Spinal cord (tissue), 10 donors: ENCODE data around the gene PALB2. TPM values are rescaled to one million over a fixed set of nuclear protein-coding genes. Genes with fewer than 3 reads are reported as not detected.

Experiments used
- DNase-seq, 6 donors: peaks; one replicate each; pipeline versions ENCODE4 v3.0.0 to v3.0.0-alpha.2; 2013 to 2015; ENCODE audit warnings: low spot score in 6 of 6, low read depth in 4 of 6
- H3K27ac ChIP-seq: one replicate; pipeline ENCODE4 v1.5.1; 2013; ENCODE audit warnings: low read depth, low read length, control low read depth
- H3K27me3 ChIP-seq: one replicate; pipeline ENCODE4 v1.6.1; 2013; ENCODE audit warnings: low read length; ENCODE audit not compliant: control insufficient read depth, insufficient read depth
- H3K36me3 ChIP-seq: one replicate; pipeline ENCODE4 v1.6.1; 2013; ENCODE audit warnings: low read length; ENCODE audit not compliant: control insufficient read depth, insufficient read depth
- H3K4me1 ChIP-seq: one replicate; pipeline ENCODE4 v1.6.1; 2013; ENCODE audit warnings: low read length; ENCODE audit not compliant: control insufficient read depth, insufficient read depth
- H3K4me3 ChIP-seq: one replicate; pipeline ENCODE4 v1.5.1; 2013; ENCODE audit warnings: low read depth, low read length, control low read depth
- H3K9me3 ChIP-seq: one replicate; pipeline ENCODE4 v1.6.1; 2013; ENCODE audit warnings: low read length; ENCODE audit not compliant: control insufficient read depth, insufficient read depth
- WGBS: methylation state at CpG from one replicate; pipeline ENCODE4 v1.1.5; 2013; ENCODE audit warnings: missing lambda C conversion rate; ENCODE audit not compliant: insufficient coverage; 5-methylcytosine and 5-hydroxymethylcytosine counted together
- polyA plus RNA-seq, 2 donors: library from polyadenylated mRNA; unstranded; fragments of 120-200 nt; gene quantifications; one replicate each; pipeline ENCODE4 v1.2.1, GENCODE V29; 2013; ENCODE audit not compliant: insufficient read length in 2 of 2
- total RNA-seq, 2 donors: library from RNA; depleted of rRNA in 1 of 2; stranded (reverse); fragments of 120-200 nt in 1 of 2; fragments of >200 nt in 1 of 2; gene quantifications; one replicate each; pipeline versions ENCODE4 v1.2.3 to v1.2.4, GENCODE V29; 2013 to 2014
- donor health status: healthy.

The PALB2 gene
- total and polyA plus RNA-seq, 4 donors = 9.3 to 15.4 (median 12.3) TPM

DNA sequence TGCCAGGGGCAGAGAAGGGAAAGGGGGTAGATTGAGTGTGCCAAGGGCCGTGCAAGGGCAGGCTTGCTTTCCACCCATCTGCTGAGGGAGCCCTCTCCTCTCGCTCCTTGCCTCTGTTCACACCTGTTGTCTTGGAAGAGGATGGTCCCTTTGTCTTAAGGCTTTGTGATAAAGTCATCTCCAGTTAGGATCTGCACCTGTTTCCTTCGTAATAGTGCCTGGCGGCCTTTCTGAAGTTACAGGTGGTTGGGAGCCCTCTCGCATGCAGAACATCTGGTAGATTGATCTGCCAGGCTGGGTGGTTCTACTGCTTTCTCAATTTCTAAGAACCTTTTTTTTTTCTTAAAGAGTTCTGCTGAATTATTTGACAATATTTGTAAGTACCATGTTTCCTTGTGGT is 67.3 kb downstream of the PALB2 start:
- H3K36me3 ChIP-seq = peaks cover 66% of the 10 kb centered on the region

DNA sequence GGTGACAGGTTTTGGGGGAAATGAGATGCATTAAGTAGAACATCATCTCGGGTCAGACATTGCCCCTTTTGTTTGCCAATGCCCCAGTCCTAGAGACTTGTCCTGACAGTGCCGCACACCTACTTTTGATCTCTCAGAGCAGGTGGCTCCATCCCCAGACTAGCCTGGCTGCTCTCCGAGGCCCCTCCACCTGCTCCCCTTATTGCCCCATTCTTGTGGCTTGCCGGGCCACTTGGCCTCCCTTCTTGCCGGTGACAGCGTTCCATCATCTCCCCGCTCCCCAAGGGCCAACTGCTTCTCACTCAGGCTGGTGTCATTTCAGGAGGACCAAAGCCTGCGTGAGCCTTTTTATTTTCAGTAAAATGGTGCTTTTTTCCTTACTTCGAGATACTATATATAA is 68.7 kb downstream of the PALB2 start:
- Histone ChIP-seq H3K4me3 (no peak overlapping the region), H3K9me3 (no peaks in the 10 kb centered on the region), H3K36me3 (peaks cover 75% of the 10 kb centered on the region), H3K27me3 (no peaks in the 10 kb centered on the region), H3K27ac (no peak overlapping the region), H3K4me1 (no peaks in the 10 kb centered on the region)
- DNase-seq = no peak
- 92% methylated on average over 7 of the region's 9 CpGs for WGBS

More for the DNA sequence above, 67.3 kb downstream of the PALB2 start:
- H3K27me3 ChIP-seq = no peaks in the 10 kb centered on the region
- H3K9me3 ChIP-seq = no peaks in the 10 kb centered on the region
- H3K4me3 ChIP-seq = no peak overlapping the region
- H3K4me1 ChIP-seq = peaks cover 3% of the 10 kb centered on the region
- WGBS = 96% methylated on average over 3 of the region's 5 CpGs
- DNase-seq = no peak
- no peak overlapping the region for H3K27ac ChIP-seq

DNA sequence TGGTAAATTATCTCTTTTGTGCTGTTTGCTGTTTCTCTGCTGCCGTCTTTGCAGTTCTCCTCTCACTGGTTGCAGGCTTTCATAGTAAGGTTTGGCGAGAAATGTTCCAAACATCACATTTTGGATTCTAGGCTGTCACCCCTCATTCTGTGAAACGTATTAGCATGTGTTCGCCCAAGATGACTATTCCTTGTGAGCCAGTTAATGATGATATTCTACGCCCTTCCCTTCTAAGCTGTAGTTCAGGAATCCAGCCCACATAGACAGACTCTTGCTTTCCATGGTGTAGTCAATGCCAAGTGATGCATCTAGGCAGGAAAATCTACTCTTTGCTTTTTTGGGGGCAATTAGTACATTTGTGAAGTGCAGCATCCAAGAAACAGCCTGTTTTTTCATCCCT is 69.2 kb downstream of the PALB2 start:
- Histone ChIP-seq H3K36me3 (peaks cover 77% of the 10 kb centered on the region), H3K4me3 (no peak overlapping the region), H3K27me3 (no peaks in the 10 kb centered on the region), H3K27ac (no peak overlapping the region), H3K9me3 (no peaks in the 10 kb centered on the region), H3K4me1 (no peaks in the 10 kb centered on the region)
- 95% methylated on average over 5 of the region's 5 CpGs for WGBS
- DNase-seq = peak in 1 of 6 donors; percentile 23

DNA sequence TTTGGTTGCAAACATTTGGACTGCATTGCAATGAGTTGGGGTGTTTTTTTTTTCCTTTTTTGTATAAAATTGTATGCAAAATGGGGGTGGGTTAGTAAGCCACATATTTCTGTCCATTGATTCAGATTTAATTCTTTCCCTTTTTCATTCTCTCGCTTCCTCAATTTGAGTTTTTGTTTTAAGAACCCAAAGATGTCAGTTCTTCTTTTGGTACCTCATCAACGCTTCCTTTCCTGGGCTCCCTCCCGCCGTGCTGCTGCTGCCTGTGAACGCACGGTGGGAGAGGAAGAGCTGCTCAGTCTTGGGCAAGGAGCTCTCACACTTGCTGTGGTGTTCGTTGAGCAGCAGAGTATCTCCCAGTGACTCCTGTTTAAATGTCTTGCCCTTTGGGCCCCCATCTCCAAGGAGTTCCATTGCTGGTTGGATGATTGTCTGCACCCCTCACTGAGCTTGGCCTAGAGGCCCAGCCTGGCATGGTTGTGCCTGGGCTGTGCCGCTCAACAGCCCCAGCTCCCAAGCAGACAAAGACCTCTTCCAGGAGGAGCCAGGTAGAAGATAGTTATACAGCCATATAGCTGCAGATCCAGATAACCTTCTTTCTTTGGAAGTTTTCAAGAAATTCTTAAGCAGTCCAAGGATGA is 70.0 kb downstream of the PALB2 start:
- DNase-seq = no peak
- Histone ChIP-seq H3K4me3 (no peak overlapping the region), H3K4me1 (no peaks in the 10 kb centered on the region), H3K9me3 (no peaks in the 10 kb centered on the region), H3K27ac (no peak overlapping the region), H3K36me3 (peaks cover 76% of the 10 kb centered on the region), H3K27me3 (no peaks in the 10 kb centered on the region)
- WGBS = 89% methylated on average over 5 of the region's 8 CpGs

DNA sequence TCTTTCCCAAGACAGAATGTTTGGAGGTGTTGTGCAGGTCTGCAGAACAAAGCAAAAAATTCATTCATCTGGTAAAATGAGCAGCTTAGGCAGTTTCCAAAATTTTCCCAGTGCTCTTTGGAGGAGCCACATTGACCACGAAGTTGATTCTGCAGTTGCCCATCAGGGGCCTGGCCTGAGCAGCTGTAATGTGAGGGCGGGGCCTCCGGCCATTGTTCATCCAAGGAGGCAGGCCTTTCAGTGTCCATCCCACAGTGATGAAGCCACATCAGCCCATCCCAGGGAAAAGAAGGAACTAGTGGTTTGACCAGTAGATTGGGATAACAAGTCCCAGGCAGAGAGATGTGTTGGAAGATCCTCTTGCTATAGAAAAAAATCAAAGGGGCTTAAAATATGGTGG is 73.5 kb downstream of the PALB2 start:
- H3K27me3 ChIP-seq = no peaks in the 10 kb centered on the region
- peaks cover 76% of the 10 kb centered on the region for H3K36me3 ChIP-seq
- H3K4me1 ChIP-seq = no peaks in the 10 kb centered on the region
- no peak overlapping the region for H3K4me3 ChIP-seq
- H3K9me3 ChIP-seq = no peaks in the 10 kb centered on the region
- 92% methylated on average over 3 of the region's 3 CpGs for WGBS
- no peak overlapping the region for H3K27ac ChIP-seq
- DNase-seq = no peak

DNA sequence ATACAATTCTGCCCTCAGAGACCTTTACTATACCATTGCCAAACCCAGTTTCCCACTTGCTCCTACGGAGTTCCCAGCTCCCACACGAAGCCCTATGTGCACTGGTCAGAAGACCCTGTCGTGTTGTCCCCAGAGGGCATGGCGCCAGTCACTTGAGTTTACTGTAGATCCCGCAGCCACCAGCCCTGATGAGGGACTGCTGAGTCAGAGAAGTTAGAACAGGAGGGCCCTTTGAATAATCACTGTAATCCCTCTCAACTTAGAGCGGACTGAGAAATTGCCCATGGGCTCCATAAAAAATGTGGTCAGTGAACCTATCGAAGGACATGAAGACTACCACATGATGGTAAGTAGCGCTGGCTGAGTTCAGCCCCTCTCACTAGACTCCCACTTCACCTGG is 74.4 kb downstream of the PALB2 start:
- Histone ChIP-seq H3K27ac (no peak overlapping the region), H3K4me3 (no peak overlapping the region), H3K27me3 (no peaks in the 10 kb centered on the region), H3K36me3 (peaks cover 76% of the 10 kb centered on the region), H3K9me3 (no peaks in the 10 kb centered on the region), H3K4me1 (no peaks in the 10 kb centered on the region)
- DNase-seq = no peak
- WGBS = 92% methylated on average over 5 of the region's 8 CpGs

DNA sequence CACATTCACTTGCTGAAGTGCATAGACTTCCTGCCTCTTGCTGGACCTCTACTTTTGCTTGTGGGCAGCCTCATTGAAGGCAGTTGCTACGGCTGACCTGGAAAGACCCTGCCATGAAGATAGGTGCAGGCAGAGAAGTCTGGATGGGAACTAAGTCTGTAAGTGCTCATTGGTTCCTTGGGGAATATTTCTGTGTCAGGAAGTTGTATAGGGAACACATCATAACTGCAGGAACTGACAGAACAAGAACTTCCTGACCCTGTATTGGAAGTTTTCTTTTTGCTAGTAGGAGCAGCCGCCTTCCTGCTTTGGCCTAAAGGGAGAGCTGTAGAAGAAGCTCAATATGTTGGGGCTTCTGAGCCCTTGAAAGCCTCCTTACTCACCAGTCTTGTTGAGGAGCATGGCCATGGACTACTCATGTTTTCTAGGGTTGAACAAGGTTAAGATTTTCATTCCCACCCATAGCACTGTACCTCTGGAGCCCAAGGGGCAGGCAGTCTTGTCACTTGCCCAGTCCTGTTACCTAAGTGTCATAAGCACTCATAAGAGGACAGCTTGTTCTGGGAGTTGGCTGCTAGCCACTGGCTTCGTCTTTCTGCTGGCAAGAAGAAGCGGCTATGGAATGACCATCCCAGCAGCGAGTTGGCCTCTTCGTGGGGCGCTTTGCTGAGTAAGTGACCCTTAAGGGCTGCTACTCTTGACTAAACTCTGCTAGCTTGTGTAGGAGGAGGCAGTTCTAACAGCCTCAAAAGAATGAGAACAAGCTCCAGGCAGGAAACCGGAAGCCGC is 76.3 kb downstream of the PALB2 start:
- H3K27ac ChIP-seq = no peak overlapping the region
- H3K9me3 ChIP-seq = no peaks in the 10 kb centered on the region
- 99% methylated on average over 8 of the region's 9 CpGs for WGBS
- no peaks in the 10 kb centered on the region for H3K27me3 ChIP-seq
- no peak for DNase-seq
- no peaks in the 10 kb centered on the region for H3K4me1 ChIP-seq
- H3K4me3 ChIP-seq = no peak overlapping the region
- H3K36me3 ChIP-seq = peaks cover 65% of the 10 kb centered on the region

DNA sequence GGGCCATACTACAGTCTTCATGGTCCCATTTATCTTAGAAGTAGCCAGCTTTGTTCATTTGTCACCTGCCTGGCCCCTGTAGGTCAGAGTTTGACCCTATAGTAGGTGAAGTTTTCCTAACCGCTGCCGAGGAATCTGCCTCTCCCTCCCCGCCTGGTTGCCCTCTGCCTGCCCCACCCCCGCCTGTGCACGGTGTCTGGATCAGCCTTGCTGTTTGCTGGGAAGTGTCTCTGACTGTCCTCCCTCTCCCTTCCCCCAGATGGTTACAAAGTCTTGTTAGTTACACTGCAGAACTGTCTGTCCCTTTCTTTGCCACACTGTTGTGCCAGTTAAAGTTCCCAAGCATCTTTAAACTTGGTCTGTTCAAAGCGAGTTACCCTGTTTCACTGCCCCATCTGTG is 77.9 kb downstream of the PALB2 start:
- peaks cover 57% of the 10 kb centered on the region for H3K36me3 ChIP-seq

DNA sequence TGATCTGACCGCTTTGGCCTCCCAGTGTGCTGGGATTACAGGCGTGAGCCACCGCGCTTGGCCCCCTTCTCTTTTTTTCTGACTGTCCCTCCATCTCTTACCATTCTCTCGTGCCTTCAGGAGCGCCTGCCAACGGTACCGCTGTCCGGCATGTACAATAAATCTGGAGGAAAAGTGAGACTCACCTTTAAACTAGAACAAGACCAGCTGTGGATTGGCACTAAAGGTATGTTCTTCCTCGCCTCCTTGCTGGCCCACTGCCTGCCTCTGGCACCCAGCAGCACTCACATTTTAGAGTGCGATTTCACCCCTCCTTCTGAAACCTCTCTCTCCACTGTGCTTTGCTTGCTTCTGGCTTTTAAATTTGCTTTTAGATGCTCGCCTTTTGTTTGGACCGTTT is 78.6 kb downstream of the PALB2 start:
- no peak for DNase-seq
- 94% methylated on average over 12 of the region's 13 CpGs for WGBS
- peaks cover 51% of the 10 kb centered on the region for H3K36me3 ChIP-seq
- H3K4me1 ChIP-seq = peaks cover 4% of the 10 kb centered on the region
- H3K4me3 ChIP-seq = no peak overlapping the region
- H3K27me3 ChIP-seq = no peaks in the 10 kb centered on the region
- H3K9me3 ChIP-seq = no peaks in the 10 kb centered on the region
- H3K27ac ChIP-seq = no peak overlapping the region

More for the DNA sequence above, 77.9 kb downstream of the PALB2 start:
- DNase-seq = no peak
- 94% methylated on average over 4 of the region's 6 CpGs for WGBS
- H3K27ac ChIP-seq = no peak overlapping the region
- no peaks in the 10 kb centered on the region for H3K9me3 ChIP-seq
- H3K4me3 ChIP-seq = no peak overlapping the region
- H3K4me1 ChIP-seq = peaks cover 4% of the 10 kb centered on the region
- H3K27me3 ChIP-seq = no peaks in the 10 kb centered on the region

DNA sequence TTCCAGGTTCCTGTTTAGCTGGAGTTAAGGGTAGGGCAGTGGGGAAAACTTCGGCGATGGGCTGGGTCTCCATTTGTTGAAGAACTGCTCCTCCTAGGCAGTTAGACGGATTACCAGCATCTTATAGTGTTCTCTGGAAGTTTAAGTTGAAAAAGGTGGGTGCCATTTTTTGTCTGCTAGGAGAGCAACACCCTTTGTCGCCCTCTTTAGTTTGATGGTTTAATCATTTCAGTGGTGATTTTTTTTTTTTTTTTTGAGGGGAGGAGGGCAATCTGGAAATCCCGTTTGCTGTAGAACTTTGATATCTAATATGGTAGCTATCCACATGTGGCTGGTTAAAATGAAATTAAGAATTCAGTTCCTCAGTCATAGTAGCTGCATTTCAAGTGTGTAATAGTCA is 79.5 kb downstream of the PALB2 start:
- Histone ChIP-seq H3K36me3 (peaks cover 41% of the 10 kb centered on the region), H3K27ac (no peak overlapping the region), H3K27me3 (no peaks in the 10 kb centered on the region), H3K4me1 (peaks cover 9% of the 10 kb centered on the region), H3K9me3 (no peaks in the 10 kb centered on the region), H3K4me3 (no peak overlapping the region)
- 90% methylated on average over 4 of the region's 5 CpGs for WGBS
- DNase-seq = no peak
